ENCODE data around the gene CFAP68. TPM values are rescaled to one million over a fixed set of nuclear protein-coding genes. Genes with fewer than 3 reads are reported as not detected.
A peak's percentile ranks its signal among the peaks of the same experiment; 100 is the strongest.

Gene CFAP68
- total RNA-seq, 1 experiment from 2014 or later, result 23.4 TPM

- Histone ChIP-seq H3K27ac (ENCODE audit: insufficient read length, low read depth, low read length) (no peak overlapping the region), H3K56ac (ENCODE audit: insufficient read length, low read depth, low read length) (no peak overlapping the region), H2AK5ac (ENCODE audit: insufficient read length, low read length) (no peak overlapping the region), H2BK5ac (ENCODE audit: insufficient read length, low read length) (no peak overlapping the region), H4K5ac (ENCODE audit: insufficient read length, low read depth, low read length) (no peak overlapping the region), H3K9ac (ENCODE audit: extremely low read depth, insufficient read length, low read length) (no peak overlapping the region), H4K8ac (replicated peaks; ENCODE audit: insufficient read length, low read depth, low read length) (no peak overlapping the region), H3K27me3 (ENCODE audit: insufficient read depth, low read length) (no peaks in the 10 kb centered on the region), H3K18ac (ENCODE audit: insufficient read length, low read depth, low read length) (no peak overlapping the region), H2BK20ac (ENCODE audit: low read depth, low read length, poor library complexity, severe bottlenecking) (no peak overlapping the region), H3K14ac (ENCODE audit: insufficient read depth, low read length) (no peak overlapping the region), H4K20me1 (ENCODE audit: control insufficient read depth, insufficient read depth, insufficient read length) (no peaks in the 10 kb centered on the region), H3T11ph (ENCODE audit: low read length) (no peak overlapping the region), H3K79me2 (ENCODE audit: insufficient read depth, low read length) (no peaks in the 10 kb centered on the region), H3K23ac (ENCODE audit: insufficient read length, low read depth, low read length) (no peak overlapping the region), H3K4me2 (ENCODE audit: insufficient read depth, insufficient read length, low read length) (no peak overlapping the region), H3K79me1 (ENCODE audit: insufficient read depth, low read depth, low read length, poor library complexity, severe bottlenecking) (no peaks in the 10 kb centered on the region), H3K4ac (ENCODE audit: low read depth, low read length) (no peak overlapping the region), H4K91ac (ENCODE audit: insufficient read length, low read depth, low read length) (no peak overlapping the region), H3K9me3 (ENCODE audit: control insufficient read depth, low read depth, low read length) (no peaks in the 10 kb centered on the region), H2BK120ac (ENCODE audit: low read depth, low read length, poor library complexity, severe bottlenecking) (no peak overlapping the region), H3K23me2 (ENCODE audit: insufficient read length, low read depth, low read length, poor library complexity, severe bottlenecking) (peaks cover 5% of the 10 kb centered on the region), H2AFZ (ENCODE audit: low read length) (no peak overlapping the region), H2BK12ac (ENCODE audit: insufficient read length, low read depth, low read length) (no peak overlapping the region), H3K4me1 (ENCODE audit: insufficient read depth, low read length) (peaks cover 3% of the 10 kb centered on the region; the same call in 1 of the 2 replicates), H2BK15ac (ENCODE audit: low read depth, low read length) (no peak overlapping the region)
- no CpG with 5 or more reads among the region's 2 CpGs for WGBS (ENCODE audit: extremely low coverage, insufficient read length, low lambda C conversion rate)
- H3K36me3 Mint-ChIP-seq (ENCODE audit: insufficient read depth in 1 of 3, low read depth in 3 of 3), result no peaks in the 10 kb centered on the region
- no peaks in the 10 kb centered on the region for H3K27me3 Mint-ChIP-seq (ENCODE audit: low read depth)
- no peak for DNase-seq
- H3K4me1 Mint-ChIP-seq, result peaks cover 42 to 46% of the 10 kb centered on the region in 2 experiments
- H3K27ac Mint-ChIP-seq, result peak overlapping the region in 2 of 3 experiments; percentile 37 to 88; a peak in 3 of 7 replicates
- H3K4me3 Mint-ChIP-seq, result no peak overlapping the region
- no peaks in the 10 kb centered on the region for H3K9me3 Mint-ChIP-seq
- TF ChIP-seq CTCF (conservative IDR thresholded peaks at IDR 0.05), result no peak
Observed at GRCh38 chr11:111922803-111923202, 43.5 kb downstream of the CFAP68 start.

Measured in H9 (cell line).